ENCODE results near the gene CMTM8. TPM values are rescaled to one million over a fixed set of nuclear protein-coding genes. Genes with fewer than 3 reads are reported as not detected.

The CMTM8 gene
- total RNA-seq, 4 donors from 2014 or later, result 4.4 to 39.2 (median 7.4) TPM

DNA sequence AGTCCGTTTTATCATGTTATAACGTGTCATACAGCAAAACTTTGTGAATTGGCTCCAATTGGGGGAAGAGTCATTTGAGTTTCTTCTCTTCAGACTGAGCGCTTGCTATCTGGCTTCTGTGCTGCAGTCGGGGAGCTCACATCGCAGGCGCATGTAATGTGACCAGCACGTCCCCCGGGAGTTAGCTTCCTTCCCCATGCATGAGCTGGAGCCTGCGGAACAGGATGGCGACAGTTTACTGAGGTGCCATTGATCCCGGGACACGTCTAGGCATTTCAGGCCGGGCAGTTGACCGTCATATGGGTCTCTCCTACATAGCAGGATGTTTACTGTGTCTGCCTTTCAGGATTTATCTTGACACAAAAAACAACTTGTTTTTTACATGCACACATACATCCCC, 44.8 kb downstream of the CMTM8 start:
- no peaks in the 10 kb centered on the region for H3K36me3 ChIP-seq
- in situ Hi-C loops (cut with MboI; ENCODE audit: low pct_ligation_motif_present in 1 of 4, low pct_unique_long_range_greater_than_20kb in 1 of 4, low sequenced_read_pairs in 3 of 4) (loop anchor here in 1 of 4 donors (25.0 kb wide), 1 partner anchor 379 kb away; no protein-coding TSS in a partner anchor), intact Hi-C loops (cut with DNase I; ENCODE audit: low total_unique reads) (no loop called here)
- H3K27me3 ChIP-seq, result no peaks in the 10 kb centered on the region
- TF ChIP-seq POLR2AphosphoS5 (IDR thresholded peaks at IDR 0.05) (no peak), POLR2A (IDR thresholded peaks at IDR 0.05) (no peak)
- no peak for DNase-seq
- no peaks in the 10 kb centered on the region for H3K4me1 ChIP-seq
- H3K4me3 ChIP-seq, result no peak overlapping the region
- no peak overlapping the region for H3K27ac ChIP-seq
- H3K9me3 ChIP-seq, result no peaks in the 10 kb centered on the region
- 60 to 76% methylated on average over 3 to 14 of the region's 14 CpGs for WGBS, 2 donors (ENCODE audit: low coverage in 1 of 2)

- Histone ChIP-seq H3K4me1 (no peaks in the 10 kb centered on the region), H3K27me3 (no peaks in the 10 kb centered on the region), H3K27ac (no peak overlapping the region), H3K4me3 (no peak overlapping the region), H3K36me3 (no peaks in the 10 kb centered on the region), H3K9me3 (no peaks in the 10 kb centered on the region)
- in situ Hi-C loops (cut with MboI; ENCODE audit: low pct_ligation_motif_present in 1 of 4, low pct_unique_long_range_greater_than_20kb in 1 of 4, low sequenced_read_pairs in 3 of 4), result loop anchor here in 1 of 4 donors (25.0 kb wide), 1 partner anchor 378 kb away; no protein-coding TSS in a partner anchor
- no peak for DNase-seq
- intact Hi-C loops (cut with DNase I; ENCODE audit: low total_unique reads), result no loop called here
- WGBS, 2 donors (ENCODE audit: low coverage in 1 of 2), result 52 to 67% methylated on average over 3 to 6 of the region's 6 CpGs
- TF ChIP-seq EP300 (IDR thresholded peaks at IDR 0.05; ENCODE audit: low read depth), result no peak
Measured at GRCh38 chr3:32284443-32285212, 46.1 kb downstream of the CMTM8 start.

DNA sequence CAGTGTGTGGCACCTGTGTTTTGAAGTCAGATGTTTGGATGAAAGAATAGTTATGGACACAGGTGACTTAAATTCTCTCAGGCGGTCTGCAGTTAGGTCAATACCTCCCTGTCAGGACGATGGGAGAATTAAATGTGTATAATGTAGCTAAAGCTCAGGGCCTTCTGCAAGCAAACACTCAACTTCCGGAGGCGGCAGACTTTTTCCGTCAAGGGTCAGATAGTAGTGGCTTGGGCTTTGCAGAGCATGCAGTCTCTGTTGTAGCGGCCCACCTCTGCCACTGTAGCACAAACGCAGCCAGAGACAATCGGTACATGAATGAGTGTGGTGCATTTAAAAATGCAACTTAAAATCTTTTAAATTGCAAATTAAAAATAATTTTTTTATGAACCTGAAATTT, 47.4 kb downstream of the CMTM8 start:
- no peak for DNase-seq
- WGBS, 2 donors (ENCODE audit: low coverage in 1 of 2), result 80 to 84% methylated on average over 4 to 8 of the region's 8 CpGs
- Histone ChIP-seq H3K27ac (no peak overlapping the region), H3K27me3 (no peaks in the 10 kb centered on the region), H3K4me1 (no peaks in the 10 kb centered on the region), H3K9me3 (no peaks in the 10 kb centered on the region), H3K4me3 (no peak overlapping the region), H3K36me3 (no peaks in the 10 kb centered on the region)
- TF ChIP-seq EP300 (IDR thresholded peaks at IDR 0.05; ENCODE audit: low read depth), result no peak
- TF ChIP-seq POLR2AphosphoS5 (IDR thresholded peaks at IDR 0.05), result no peak
- TF ChIP-seq, protein P1, sequence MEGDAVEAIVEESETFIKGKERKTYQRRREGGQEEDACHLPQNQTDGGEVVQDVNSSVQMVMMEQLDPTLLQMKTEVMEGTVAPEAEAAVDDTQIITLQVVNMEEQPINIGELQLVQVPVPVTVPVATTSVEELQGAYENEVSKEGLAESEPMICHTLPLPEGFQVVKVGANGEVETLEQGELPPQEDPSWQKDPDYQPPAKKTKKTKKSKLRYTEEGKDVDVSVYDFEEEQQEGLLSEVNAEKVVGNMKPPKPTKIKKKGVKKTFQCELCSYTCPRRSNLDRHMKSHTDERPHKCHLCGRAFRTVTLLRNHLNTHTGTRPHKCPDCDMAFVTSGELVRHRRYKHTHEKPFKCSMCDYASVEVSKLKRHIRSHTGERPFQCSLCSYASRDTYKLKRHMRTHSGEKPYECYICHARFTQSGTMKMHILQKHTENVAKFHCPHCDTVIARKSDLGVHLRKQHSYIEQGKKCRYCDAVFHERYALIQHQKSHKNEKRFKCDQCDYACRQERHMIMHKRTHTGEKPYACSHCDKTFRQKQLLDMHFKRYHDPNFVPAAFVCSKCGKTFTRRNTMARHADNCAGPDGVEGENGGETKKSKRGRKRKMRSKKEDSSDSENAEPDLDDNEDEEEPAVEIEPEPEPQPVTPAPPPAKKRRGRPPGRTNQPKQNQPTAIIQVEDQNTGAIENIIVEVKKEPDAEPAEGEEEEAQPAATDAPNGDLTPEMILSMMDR (IDR thresholded peaks at IDR 0.05), result no peak
- no peak for TF ChIP-seq POLR2A (IDR thresholded peaks at IDR 0.05)
- intact Hi-C loops (cut with DNase I; ENCODE audit: low total_unique reads) (no loop called here), in situ Hi-C loops (cut with MboI; ENCODE audit: low pct_ligation_motif_present in 1 of 4, low pct_unique_long_range_greater_than_20kb in 1 of 4, low sequenced_read_pairs in 3 of 4) (loop anchor here in 1 of 4 donors (25.0 kb wide), 1 partner anchor 376 kb away; no protein-coding TSS in a partner anchor)

GRCh38 chr3:32288819-32289218, 50.3 kb downstream of the CMTM8 start:
- Histone ChIP-seq H3K27ac (no peak overlapping the region), H3K4me3 (no peak overlapping the region), H3K27me3 (no peaks in the 10 kb centered on the region), H3K9me3 (no peaks in the 10 kb centered on the region), H3K36me3 (no peaks in the 10 kb centered on the region), H3K4me1 (no peaks in the 10 kb centered on the region)
- intact Hi-C loops (cut with DNase I; ENCODE audit: low total_unique reads), result no loop called here
- whole genome bisulfite sequencing, 2 donors (ENCODE audit: low coverage in 1 of 2), result 79 to 100% methylated on average over 2 to 5 of the region's 5 CpGs
- no peak for TF ChIP-seq EP300 (IDR thresholded peaks at IDR 0.05; ENCODE audit: low read depth)
- TF ChIP-seq POLR2AphosphoS5 (IDR thresholded peaks at IDR 0.05), result no peak
- no peak for TF ChIP-seq POLR2A (IDR thresholded peaks at IDR 0.05)
- TF ChIP-seq, protein P1 (IDR thresholded peaks at IDR 0.05), result no peak
- no peak for DNase-seq
- in situ Hi-C loops (cut with MboI; ENCODE audit: low pct_ligation_motif_present in 1 of 4, low pct_unique_long_range_greater_than_20kb in 1 of 4, low sequenced_read_pairs in 3 of 4), result loop anchor here in 1 of 4 donors (25.0 kb wide), 1 partner anchor 373 kb away; no protein-coding TSS in a partner anchor

- Histone ChIP-seq H3K4me3 (no peak overlapping the region), H3K4me1 (no peaks in the 10 kb centered on the region), H3K27me3 (no peaks in the 10 kb centered on the region), H3K9me3 (no peaks in the 10 kb centered on the region), H3K36me3 (no peaks in the 10 kb centered on the region), H3K27ac (no peak overlapping the region)
- 82% methylated on average over 3 of the region's 3 CpGs for WGBS, 2 donors (ENCODE audit: low coverage in 1 of 2)
- TF ChIP-seq POLR2A (IDR thresholded peaks at IDR 0.05), result no peak
- TF ChIP-seq, protein P1 (IDR thresholded peaks at IDR 0.05), result no peak
- TF ChIP-seq EP300 (IDR thresholded peaks at IDR 0.05; ENCODE audit: low read depth), result no peak
- TF ChIP-seq POLR2AphosphoS5 (IDR thresholded peaks at IDR 0.05), result no peak
- intact Hi-C loops (cut with DNase I; ENCODE audit: low total_unique reads) (loop anchor here (10.0 kb wide), 1 partner anchor 174 kb away; no protein-coding TSS in a partner anchor), in situ Hi-C loops (cut with MboI; ENCODE audit: low pct_ligation_motif_present in 1 of 4, low pct_unique_long_range_greater_than_20kb in 1 of 4, low sequenced_read_pairs in 3 of 4) (loop anchor here in 2 of 4 donors (10.0 to 25.0 kb wide), 3 partner anchors 174 to 372 kb away; no protein-coding TSS in a partner anchor)
- DNase-seq, result no peak
Measured at GRCh38 chr3:32290619-32291018, 52.1 kb downstream of the CMTM8 start.
